Adrenal gland (tissue), 12 donors: Measurements from ENCODE around the gene FARP1. TPM values are rescaled to one million over a fixed set of nuclear protein-coding genes. Genes with fewer than 3 reads are reported as not detected.

Source experiments
- DNase-seq, 7 donors: peaks; one replicate each; pipeline ENCODE4 v3.0.0-alpha.2; 2019 to 2020
- H3K27ac ChIP-seq, 5 donors: fragments of 200-600 bp; sonication (generic) in 4 of 5; 1 replicate in 3 of 5; 2 replicates in 2 of 5; pipeline versions ENCODE4 v1.5.1 to v1.8.0; 2016 to 2020; ENCODE audit warnings: mild to moderate bottlenecking in 1 of 5
- H3K27me3 ChIP-seq: fragments of 200-600 bp; 2 replicates; pipeline ENCODE4 v1.8.0; 2021
- H3K36me3 ChIP-seq, 2 donors: fragments of 200-600 bp; replicated peaks in 1 of 2; 1 replicate in 1 of 2; 2 replicates in 1 of 2; pipeline versions ENCODE4 v1.5.1 to v1.8.0; 2018 to 2022
- H3K4me1 ChIP-seq, 2 donors: fragments of 200-600 bp; replicated peaks in 1 of 2; 1 replicate in 1 of 2; 2 replicates in 1 of 2; pipeline versions ENCODE4 v1.5.1 to v1.8.0; 2018 to 2021
- H3K4me3 ChIP-seq, 4 donors: fragments of 200-600 bp; sonication (generic) in 3 of 4; one replicate each; pipeline ENCODE4 v1.5.1; 2016 to 2018
- H3K9me3 ChIP-seq, 3 donors: fragments of 200-600 bp; sonication (generic) in 1 of 3; replicated peaks in 1 of 3; 1 replicate in 2 of 3; 2 replicates in 1 of 3; pipeline versions ENCODE4 v1.5.1 to v1.8.0; 2016 to 2021
- POLR2A ChIP-seq, 2 donors: fragments of 450-650 bp; IDR thresholded peaks; one replicate each; pipeline ENCODE4 v1.6.1; 2017; ENCODE audit warnings: antibody characterized with exemption in 2 of 2, mild to moderate bottlenecking in 2 of 2, moderate library complexity in 1 of 2
- WGBS, 4 donors: extraction: QIAGEN DNeasy Blood & Tissue Kit in 2 of 4; methylation state at CpG; one replicate each; pipeline versions ENCODE4 v1.1.5 to v1.1.7; 2013 to 2017; 5-methylcytosine and 5-hydroxymethylcytosine counted together
- intact Hi-C, 2 donors: fragments of 100-400 bp; cut with DNase I; formaldehyde crosslinking; loops; one replicate each; pipeline versions ENCODE4 v1.14.1 to v1.15.0; 2022 to 2023
- polyA plus RNA-seq, 3 donors: library from polyadenylated mRNA; stranded (reverse); fragments of 200-250 nt in 2 of 3; fragments of 350-450 nt in 1 of 3; fragmentation: Illumina TruSeq in 1 of 3; extraction: RNeasy Lipid Tissue Mini Kit (QIAGEN cat#74804) in 1 of 3; gene quantifications; one replicate each; pipeline ENCODE4 v1.2.3, GENCODE V29; 2013 to 2014
- total RNA-seq, 9 donors: library from RNA; depleted of rRNA in 4 of 9; stranded (reverse); fragments of >200 nt in 4 of 9; fragments of 120-200 nt in 1 of 9; fragmentation: NEBNext Ultra II Directional in 1 of 9; extraction: Animal tissue kit (Norgen Biotek cat#: 25700) in 1 of 9; gene quantifications; one replicate each; pipeline versions ENCODE4 v1.1.0 to v1.2.4, GENCODE V29; 2013 to 2023
- TF ChIP-seq, protein P1 (sequence below), 6 experiments: fragments of 450-650 bp in 4 of 6; fragments of 200-600 bp in 2 of 6; sonication (generic) in 1 of 6; IDR thresholded peaks; 1 replicate in 5 of 6; 2 replicates in 1 of 6; pipeline versions ENCODE4 v1.5.1 to v1.8.0; 2016 to 2021; ENCODE audit warnings: antibody characterized with exemption in 6 of 6, mild to moderate bottlenecking in 2 of 6, moderate library complexity in 1 of 6
- donor health status: healthy with polysubstance abuse.
- donor health status: Bipolar disorder and iron deficiency.
- donor health status: DM: yes; HTN: yes; CAD: no.
- donor health status: DM: no; HTN: no; CAD: no.
- donor health status: DM: no; HTN: no; CAD: no.
- donor health status: DM: yes; HTN: yes; CAD: no.

FARP1 gene
- total and polyA plus RNA-seq, 12 donors = 27.1 to 304 (median 71.6) TPM

- Histone ChIP-seq H3K4me3 (no peak overlapping the region), H3K27ac (no peak overlapping the region), H3K27me3 (no peaks in the 10 kb centered on the region), H3K9me3 (no peaks in the 10 kb centered on the region), H3K4me1 (no peaks in the 10 kb centered on the region), H3K36me3 (no peaks in the 10 kb centered on the region)
- intact Hi-C loops = no loop called here
- WGBS, 4 donors = 88 to 99% (median 93%) methylated on average over 3 of the region's 3 CpGs
- TF ChIP-seq, protein P1, sequence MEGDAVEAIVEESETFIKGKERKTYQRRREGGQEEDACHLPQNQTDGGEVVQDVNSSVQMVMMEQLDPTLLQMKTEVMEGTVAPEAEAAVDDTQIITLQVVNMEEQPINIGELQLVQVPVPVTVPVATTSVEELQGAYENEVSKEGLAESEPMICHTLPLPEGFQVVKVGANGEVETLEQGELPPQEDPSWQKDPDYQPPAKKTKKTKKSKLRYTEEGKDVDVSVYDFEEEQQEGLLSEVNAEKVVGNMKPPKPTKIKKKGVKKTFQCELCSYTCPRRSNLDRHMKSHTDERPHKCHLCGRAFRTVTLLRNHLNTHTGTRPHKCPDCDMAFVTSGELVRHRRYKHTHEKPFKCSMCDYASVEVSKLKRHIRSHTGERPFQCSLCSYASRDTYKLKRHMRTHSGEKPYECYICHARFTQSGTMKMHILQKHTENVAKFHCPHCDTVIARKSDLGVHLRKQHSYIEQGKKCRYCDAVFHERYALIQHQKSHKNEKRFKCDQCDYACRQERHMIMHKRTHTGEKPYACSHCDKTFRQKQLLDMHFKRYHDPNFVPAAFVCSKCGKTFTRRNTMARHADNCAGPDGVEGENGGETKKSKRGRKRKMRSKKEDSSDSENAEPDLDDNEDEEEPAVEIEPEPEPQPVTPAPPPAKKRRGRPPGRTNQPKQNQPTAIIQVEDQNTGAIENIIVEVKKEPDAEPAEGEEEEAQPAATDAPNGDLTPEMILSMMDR (IDR thresholded peaks at IDR 0.05) = no peak
- no peak for TF ChIP-seq POLR2A (IDR thresholded peaks at IDR 0.05)
- no peak for DNase-seq
Measured at GRCh38 chr13:98112456-98112855, 30.4 kb upstream of the FARP1 start.

GRCh38 chr13:98118865-98119264 lies 24.0 kb upstream of the FARP1 start:
- no peaks in the 10 kb centered on the region for H3K4me1 ChIP-seq
- TF ChIP-seq, protein P1 (IDR thresholded peaks at IDR 0.05) = no peak
- no peak for TF ChIP-seq POLR2A (IDR thresholded peaks at IDR 0.05)
- no peak overlapping the region for H3K4me3 ChIP-seq
- no peaks in the 10 kb centered on the region for H3K27me3 ChIP-seq
- intact Hi-C loops = no loop called here
- no peak for DNase-seq
- no peak overlapping the region for H3K27ac ChIP-seq
- H3K9me3 ChIP-seq = no peaks in the 10 kb centered on the region
- no peaks in the 10 kb centered on the region for H3K36me3 ChIP-seq

DNA sequence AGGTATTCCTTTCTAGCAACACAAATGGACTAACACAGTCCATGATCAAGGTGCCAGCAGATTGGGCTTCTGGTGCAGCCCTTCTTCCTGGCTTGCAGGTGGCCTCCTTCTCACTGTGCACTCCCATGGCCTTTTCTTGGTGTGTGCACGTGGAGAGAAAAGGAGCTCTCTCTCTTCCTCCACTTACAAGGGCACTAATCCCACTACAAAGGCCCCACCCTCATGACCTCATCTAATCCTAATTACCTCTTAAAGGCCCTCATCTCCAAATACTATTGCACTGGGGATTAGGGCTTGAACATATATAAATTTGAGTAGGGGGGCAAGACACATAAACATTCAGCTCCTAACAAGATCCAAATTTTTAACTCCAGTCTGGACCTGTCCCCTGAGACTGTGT lies 19.7 kb upstream of the FARP1 start:
- H3K4me1 ChIP-seq = no peaks in the 10 kb centered on the region
- no peak for TF ChIP-seq POLR2A (IDR thresholded peaks at IDR 0.05)
- TF ChIP-seq, protein P1 (IDR thresholded peaks at IDR 0.05) = no peak
- DNase-seq = no peak
- H3K27me3 ChIP-seq = no peaks in the 10 kb centered on the region
- no peak overlapping the region for H3K4me3 ChIP-seq
- H3K9me3 ChIP-seq = no peaks in the 10 kb centered on the region
- H3K27ac ChIP-seq = no peak overlapping the region
- H3K36me3 ChIP-seq = no peaks in the 10 kb centered on the region
- intact Hi-C loops = no loop called here
- WGBS, 4 donors = 86 to 95% (median 91%) methylated on average over 1 of the region's 1 CpG

DNA sequence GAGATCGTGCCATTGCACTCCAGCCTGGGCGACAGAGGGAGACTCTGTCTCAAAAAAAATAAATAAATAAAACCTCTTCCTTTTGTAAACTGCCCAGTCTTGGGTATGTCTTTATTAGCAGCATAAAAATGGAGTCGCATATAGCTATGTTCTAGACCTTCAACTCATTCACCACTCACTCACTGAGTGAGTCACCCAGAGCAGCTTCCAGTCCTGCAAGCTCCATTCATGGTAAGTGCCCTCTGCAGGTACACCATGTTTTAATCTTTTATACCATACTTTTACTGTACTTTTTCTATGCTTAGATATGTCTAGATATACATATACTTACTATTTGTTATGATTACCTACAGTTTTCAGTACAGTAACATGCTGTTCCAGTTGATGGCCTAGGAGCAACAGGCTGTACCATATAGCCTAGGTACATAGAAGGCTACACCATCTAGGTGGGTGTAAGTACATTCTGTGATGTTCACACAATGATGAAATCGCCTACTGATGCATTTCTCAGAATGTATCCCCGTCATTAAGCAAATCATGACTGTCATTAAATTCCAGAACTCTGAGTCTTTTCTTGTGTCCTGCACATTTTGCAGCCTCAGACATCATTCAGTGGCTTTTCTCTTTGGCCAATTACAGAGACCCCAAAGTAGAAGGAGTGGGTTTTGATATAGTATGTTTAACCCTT lies 13.7 kb upstream of the FARP1 start:
- Histone ChIP-seq H3K4me3 (no peak overlapping the region), H3K4me1 (no peaks in the 10 kb centered on the region), H3K36me3 (no peaks in the 10 kb centered on the region), H3K27me3 (no peaks in the 10 kb centered on the region), H3K27ac (no peak overlapping the region), H3K9me3 (no peaks in the 10 kb centered on the region)
- TF ChIP-seq, protein P1 (IDR thresholded peaks at IDR 0.05) = no peak
- TF ChIP-seq POLR2A (IDR thresholded peaks at IDR 0.05) = no peak
- DNase-seq = no peak
- 77 to 89% (median 82%) methylated on average over 5 of the region's 5 CpGs for WGBS, 4 donors
- intact Hi-C loops = no loop called here
